ENCODE measurements around the gene PRKCG.
A peak's percentile ranks its signal among the peaks of the same experiment; 100 is the strongest.

Gene PRKCG

DNA sequence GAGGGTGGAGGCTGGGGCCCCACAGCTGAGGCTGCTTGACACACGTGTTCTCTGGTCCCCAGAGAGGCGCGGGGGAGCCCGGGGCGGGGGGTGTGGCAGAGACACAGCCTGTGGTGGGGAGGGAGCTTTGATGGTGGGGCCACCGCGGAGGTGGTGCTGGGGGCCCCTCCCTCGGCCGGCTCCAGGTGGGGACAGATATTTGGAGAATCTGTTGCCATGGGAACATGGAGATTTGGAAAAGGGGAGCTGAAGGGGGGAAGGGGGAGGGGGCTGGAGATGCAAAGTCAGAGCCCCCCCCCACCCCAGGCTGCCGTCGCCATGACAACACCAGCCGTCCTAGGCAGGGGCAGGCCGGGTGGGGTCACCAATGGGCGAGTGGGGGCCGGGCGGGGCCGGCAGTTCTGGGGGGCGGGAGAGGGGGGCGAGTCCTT lies 1.2 kb downstream of the PRKCG start:
- Histone ChIP-seq H3K27ac (ENCODE audit: low read depth, low read length) (no peak overlapping the region), H3K9ac (ENCODE audit: low read depth, low read length) (no peak overlapping the region), H3K36me3 (ENCODE audit: control insufficient read depth, insufficient read depth, low read length) (no peaks in the 10 kb centered on the region), H3K9me3 (ENCODE audit: control insufficient read depth, insufficient read depth, low read length) (no peaks in the 10 kb centered on the region), H3K4me3 (ENCODE audit: low read depth, low read length) (peak overlapping the region; percentile 70), H3K4me1 (ENCODE audit: control insufficient read depth, insufficient read depth, low read length) (peaks cover 22% of the 10 kb centered on the region), H3K27me3 (ENCODE audit: control insufficient read depth, insufficient read depth, low read length) (peaks cover 39% of the 10 kb centered on the region)

DNA sequence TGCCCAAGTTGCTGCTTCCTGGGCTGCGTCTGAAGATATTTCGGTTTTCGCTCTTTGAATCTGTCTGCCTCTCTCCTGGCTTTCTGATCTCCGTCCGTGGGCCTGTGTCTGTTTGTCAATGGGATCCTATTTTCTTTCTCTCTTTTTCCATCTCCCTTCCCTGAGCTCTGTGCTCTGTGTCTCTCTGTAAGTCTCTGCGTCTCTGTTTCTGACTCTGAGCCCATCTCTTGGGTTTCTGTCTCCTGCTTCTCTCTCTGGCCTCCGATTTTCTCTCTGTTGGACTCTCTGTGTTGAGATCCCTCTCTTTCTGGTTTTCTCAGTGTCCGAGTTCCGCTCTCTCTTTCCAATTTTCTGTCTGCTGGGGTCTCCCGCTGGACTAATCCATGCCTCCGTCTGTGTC lies 1.7 kb downstream of the PRKCG start:
- Histone ChIP-seq H3K27me3 (ENCODE audit: control insufficient read depth, insufficient read depth, low read length) (peaks cover 39% of the 10 kb centered on the region), H3K36me3 (ENCODE audit: control insufficient read depth, insufficient read depth, low read length) (no peaks in the 10 kb centered on the region), H3K4me3 (ENCODE audit: low read depth, low read length) (peak overlapping the region; percentile 54), H3K9ac (ENCODE audit: low read depth, low read length) (no peak overlapping the region), H3K27ac (ENCODE audit: low read depth, low read length) (no peak overlapping the region), H3K4me1 (ENCODE audit: control insufficient read depth, insufficient read depth, low read length) (peaks cover 22% of the 10 kb centered on the region), H3K9me3 (ENCODE audit: control insufficient read depth, insufficient read depth, low read length) (no peaks in the 10 kb centered on the region)

DNA sequence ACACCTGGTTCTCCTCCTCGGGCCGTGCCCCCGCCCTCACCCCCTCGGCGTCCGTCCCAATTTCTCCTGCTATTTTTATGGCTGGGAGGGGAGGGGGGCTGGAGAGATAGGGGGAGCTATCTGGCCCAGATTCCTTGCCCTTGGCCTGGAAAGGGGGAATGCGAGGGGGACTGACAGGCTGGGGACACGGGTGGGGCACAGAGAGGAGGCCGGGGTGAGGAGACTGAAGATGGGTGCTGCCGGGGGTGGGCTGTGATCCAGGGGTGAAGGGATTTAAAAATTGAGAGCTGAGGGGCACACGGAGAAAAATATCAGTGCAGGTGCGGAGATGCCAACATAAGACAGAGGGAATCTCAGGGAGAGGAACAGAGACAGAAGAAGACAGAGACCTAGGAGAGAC lies 2.3 kb downstream of the PRKCG start:
- Histone ChIP-seq H3K27ac (ENCODE audit: low read depth, low read length) (no peak overlapping the region), H3K27me3 (ENCODE audit: control insufficient read depth, insufficient read depth, low read length) (peaks cover 39% of the 10 kb centered on the region), H3K36me3 (ENCODE audit: control insufficient read depth, insufficient read depth, low read length) (no peaks in the 10 kb centered on the region), H3K4me1 (ENCODE audit: control insufficient read depth, insufficient read depth, low read length) (peaks cover 25% of the 10 kb centered on the region), H3K9me3 (ENCODE audit: control insufficient read depth, insufficient read depth, low read length) (no peaks in the 10 kb centered on the region), H3K4me3 (ENCODE audit: low read depth, low read length) (no peak overlapping the region), H3K9ac (ENCODE audit: low read depth, low read length) (no peak overlapping the region)

DNA sequence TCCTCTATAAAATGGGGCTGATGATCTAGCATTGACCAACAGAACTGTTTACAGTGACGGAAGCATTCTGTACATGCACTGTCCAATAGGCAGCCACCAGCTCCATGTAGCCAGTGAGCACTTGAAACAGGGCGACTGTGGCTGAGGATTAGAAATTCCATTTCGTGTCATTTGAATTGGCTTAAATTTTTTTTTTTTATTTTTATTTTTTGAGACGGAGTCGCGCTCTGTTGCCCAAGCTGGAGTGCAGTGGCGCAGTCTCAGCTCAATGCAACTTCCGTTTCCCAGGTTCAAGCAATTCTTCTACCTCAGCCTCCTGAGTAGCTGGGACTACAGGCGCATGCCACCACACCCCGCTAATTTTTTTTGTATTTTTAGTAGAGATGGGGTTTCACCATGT lies 3.0 kb downstream of the PRKCG start:
- no peaks in the 10 kb centered on the region for H3K9me3 ChIP-seq (ENCODE audit: control insufficient read depth, insufficient read depth, low read length)
- H3K4me1 ChIP-seq (ENCODE audit: control insufficient read depth, insufficient read depth, low read length), result peaks cover 23% of the 10 kb centered on the region
- peaks cover 35% of the 10 kb centered on the region for H3K27me3 ChIP-seq (ENCODE audit: control insufficient read depth, insufficient read depth, low read length)
- no peak overlapping the region for H3K4me3 ChIP-seq (ENCODE audit: low read depth, low read length)
- no peak overlapping the region for H3K27ac ChIP-seq (ENCODE audit: low read depth, low read length)
- no peak overlapping the region for H3K9ac ChIP-seq (ENCODE audit: low read depth, low read length)
- H3K36me3 ChIP-seq (ENCODE audit: control insufficient read depth, insufficient read depth, low read length), result no peaks in the 10 kb centered on the region

DNA sequence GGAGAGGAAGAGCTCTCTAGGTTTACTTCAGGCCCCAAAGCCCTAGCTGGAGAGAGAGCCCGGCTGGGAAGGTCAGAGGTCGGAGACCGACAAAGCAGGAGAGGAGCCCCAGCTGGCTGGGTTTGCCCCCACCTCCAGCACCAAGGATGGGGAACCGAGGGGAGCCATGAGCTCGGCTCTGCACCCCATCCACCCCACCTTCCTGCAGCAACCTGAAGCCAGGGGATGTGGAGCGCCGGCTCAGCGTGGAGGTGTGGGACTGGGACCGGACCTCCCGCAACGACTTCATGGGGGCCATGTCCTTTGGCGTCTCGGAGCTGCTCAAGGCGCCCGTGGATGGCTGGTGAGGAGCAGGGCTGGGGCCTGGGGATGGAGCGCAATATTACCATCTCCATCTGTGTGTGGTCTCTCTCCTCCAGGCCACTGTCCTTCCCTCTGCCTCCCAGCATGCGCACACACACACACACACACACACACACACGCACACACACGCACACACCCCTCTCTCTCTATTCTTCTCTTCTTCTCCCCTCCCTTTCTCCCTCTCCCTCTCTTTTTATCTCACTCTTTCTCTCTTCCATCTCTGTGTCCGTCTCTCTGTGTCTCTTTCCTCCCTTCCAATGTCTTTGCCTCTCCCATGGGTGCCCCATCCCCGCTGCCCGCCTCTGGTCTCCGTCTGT lies 10.4 kb downstream of the PRKCG start:
- no peak overlapping the region for H3K27ac ChIP-seq (ENCODE audit: low read depth, low read length)

DNA sequence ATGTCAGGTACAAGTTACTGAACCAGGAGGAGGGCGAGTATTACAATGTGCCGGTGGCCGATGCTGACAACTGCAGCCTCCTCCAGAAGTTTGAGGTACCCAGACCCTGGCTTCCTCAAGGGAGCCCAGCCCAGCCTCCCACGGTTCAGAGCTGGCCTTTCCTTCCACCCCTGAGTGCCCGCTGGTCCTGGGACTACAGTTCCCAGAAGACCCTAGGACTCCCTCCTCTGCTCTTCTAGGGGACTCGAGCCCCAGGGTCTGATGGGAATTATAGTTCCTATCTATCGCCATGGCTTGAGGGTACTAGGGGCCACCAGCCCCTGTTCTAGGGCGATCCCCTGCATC lies 11.0 kb downstream of the PRKCG start:
- H3K27ac ChIP-seq (ENCODE audit: low read depth, low read length), result no peak overlapping the region
- H3K9me3 ChIP-seq (ENCODE audit: control insufficient read depth, insufficient read depth, low read length), result no peaks in the 10 kb centered on the region
- H3K4me3 ChIP-seq (ENCODE audit: low read depth, low read length), result no peak overlapping the region
- peaks cover 16% of the 10 kb centered on the region for H3K4me1 ChIP-seq (ENCODE audit: control insufficient read depth, insufficient read depth, low read length)
- no peak overlapping the region for H3K9ac ChIP-seq (ENCODE audit: low read depth, low read length)
- H3K27me3 ChIP-seq (ENCODE audit: control insufficient read depth, insufficient read depth, low read length), result peaks cover 3% of the 10 kb centered on the region; the same call in 1 of the 2 replicates
- no peaks in the 10 kb centered on the region for H3K36me3 ChIP-seq (ENCODE audit: control insufficient read depth, insufficient read depth, low read length)

More for the DNA sequence above, 10.4 kb downstream of the PRKCG start:
- Histone ChIP-seq H3K9ac (ENCODE audit: low read depth, low read length) (no peak overlapping the region), H3K4me1 (ENCODE audit: control insufficient read depth, insufficient read depth, low read length) (peaks cover 12% of the 10 kb centered on the region), H3K36me3 (ENCODE audit: control insufficient read depth, insufficient read depth, low read length) (no peaks in the 10 kb centered on the region), H3K9me3 (ENCODE audit: control insufficient read depth, insufficient read depth, low read length) (no peaks in the 10 kb centered on the region), H3K27me3 (ENCODE audit: control insufficient read depth, insufficient read depth, low read length) (no peaks in the 10 kb centered on the region), H3K4me3 (ENCODE audit: low read depth, low read length) (no peak overlapping the region)

DNA sequence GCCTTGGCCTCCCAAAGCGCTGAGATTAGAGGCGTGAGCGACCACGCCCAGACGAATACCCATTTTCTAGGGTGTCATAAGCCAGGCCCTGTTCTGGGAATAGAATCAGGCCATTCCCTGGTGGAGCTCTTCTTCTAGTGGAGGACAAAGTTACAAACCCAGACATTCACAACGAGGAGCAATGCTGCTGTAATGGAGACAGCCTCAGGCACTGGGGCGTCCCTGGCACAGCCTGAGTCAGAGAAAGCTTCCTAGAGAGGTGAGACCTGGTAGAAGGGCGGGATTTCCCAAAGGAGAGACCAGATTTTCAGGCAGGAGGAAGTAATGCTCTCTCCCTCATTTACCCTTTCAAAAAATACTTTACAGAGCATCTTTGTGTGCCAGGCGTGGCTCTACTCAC lies 12.7 kb downstream of the PRKCG start:
- Histone ChIP-seq H3K9ac (ENCODE audit: low read depth, low read length) (no peak overlapping the region), H3K4me3 (ENCODE audit: low read depth, low read length) (no peak overlapping the region), H3K27me3 (ENCODE audit: control insufficient read depth, insufficient read depth, low read length) (peaks cover 4% of the 10 kb centered on the region; the same call in 1 of the 2 replicates), H3K9me3 (ENCODE audit: control insufficient read depth, insufficient read depth, low read length) (no peaks in the 10 kb centered on the region), H3K27ac (ENCODE audit: low read depth, low read length) (no peak overlapping the region), H3K36me3 (ENCODE audit: control insufficient read depth, insufficient read depth, low read length) (no peaks in the 10 kb centered on the region), H3K4me1 (ENCODE audit: control insufficient read depth, insufficient read depth, low read length) (peaks cover 19% of the 10 kb centered on the region)

DNA sequence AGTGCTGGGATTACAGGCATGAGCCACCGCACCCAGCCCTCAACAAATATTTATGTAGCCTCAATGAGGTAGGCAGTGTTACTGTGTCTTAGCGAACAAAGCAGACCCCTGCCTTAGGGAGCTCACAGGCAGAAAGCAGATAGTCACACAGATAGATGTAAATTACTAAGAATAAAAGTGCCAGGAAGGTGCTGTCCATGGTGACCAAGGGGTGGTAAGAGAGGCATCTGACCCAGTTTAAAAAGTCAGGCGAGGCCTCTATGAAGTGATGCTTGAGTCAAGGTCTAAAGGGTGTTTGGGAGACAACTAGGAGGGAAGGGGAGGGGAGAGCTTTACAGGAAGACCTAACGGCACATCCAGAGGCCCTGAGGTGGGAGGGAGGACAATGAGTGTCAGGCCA lies 14.7 kb downstream of the PRKCG start:
- H3K27me3 ChIP-seq (ENCODE audit: control insufficient read depth, insufficient read depth, low read length), result peaks cover 4% of the 10 kb centered on the region; the same call in 1 of the 2 replicates
- no peak overlapping the region for H3K9ac ChIP-seq (ENCODE audit: low read depth, low read length)
- no peaks in the 10 kb centered on the region for H3K36me3 ChIP-seq (ENCODE audit: control insufficient read depth, insufficient read depth, low read length)
- peaks cover 19% of the 10 kb centered on the region for H3K4me1 ChIP-seq (ENCODE audit: control insufficient read depth, insufficient read depth, low read length)
- no peak overlapping the region for H3K27ac ChIP-seq (ENCODE audit: low read depth, low read length)
- no peaks in the 10 kb centered on the region for H3K9me3 ChIP-seq (ENCODE audit: control insufficient read depth, insufficient read depth, low read length)
- H3K4me3 ChIP-seq (ENCODE audit: low read depth, low read length), result no peak overlapping the region

DNA sequence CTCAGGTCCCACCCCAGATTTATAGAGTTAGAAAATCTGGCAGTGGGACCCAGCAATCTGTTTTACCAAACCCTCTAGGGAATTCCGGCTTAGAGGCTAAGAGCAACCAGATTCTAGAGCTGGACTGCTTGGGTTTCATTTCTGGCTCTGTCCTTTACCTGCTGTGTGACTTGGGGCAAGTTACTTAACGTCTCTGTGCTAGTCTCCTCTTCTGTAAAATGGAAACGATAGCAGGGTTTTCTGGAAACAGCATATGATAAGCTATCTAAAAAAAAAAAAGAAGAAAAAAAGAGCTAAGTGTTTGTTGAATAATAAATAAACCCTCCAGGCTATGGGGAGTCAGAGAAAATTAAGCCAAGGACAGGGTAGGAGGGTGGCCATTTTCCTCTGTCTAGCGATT lies 15.5 kb downstream of the PRKCG start:
- Histone ChIP-seq H3K27me3 (ENCODE audit: control insufficient read depth, insufficient read depth, low read length) (peaks cover 4% of the 10 kb centered on the region; the same call in 1 of the 2 replicates), H3K4me1 (ENCODE audit: control insufficient read depth, insufficient read depth, low read length) (peaks cover 19% of the 10 kb centered on the region), H3K27ac (ENCODE audit: low read depth, low read length) (no peak overlapping the region), H3K9ac (ENCODE audit: low read depth, low read length) (no peak overlapping the region), H3K9me3 (ENCODE audit: control insufficient read depth, insufficient read depth, low read length) (no peaks in the 10 kb centered on the region), H3K4me3 (ENCODE audit: low read depth, low read length) (no peak overlapping the region), H3K36me3 (ENCODE audit: control insufficient read depth, insufficient read depth, low read length) (no peaks in the 10 kb centered on the region)

DNA sequence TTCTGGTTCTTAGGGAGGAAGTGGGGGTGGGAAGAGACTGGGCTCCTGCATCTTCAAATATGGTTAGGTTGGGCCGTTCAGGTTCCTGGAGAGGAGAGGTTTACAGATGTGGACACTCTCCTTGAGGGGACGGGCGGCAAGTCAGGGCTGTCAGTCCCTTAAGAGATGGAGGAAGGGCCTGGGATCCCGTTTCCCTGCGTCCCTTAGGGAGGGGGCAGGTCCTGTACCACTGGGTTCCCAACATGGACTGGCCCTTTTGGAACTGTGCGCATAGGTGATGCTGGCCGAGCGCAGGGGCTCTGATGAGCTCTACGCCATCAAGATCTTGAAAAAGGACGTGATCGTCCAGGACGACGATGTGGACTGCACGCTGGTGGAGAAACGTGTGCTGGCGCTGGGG lies 16.2 kb downstream of the PRKCG start:
- H3K4me3 ChIP-seq (ENCODE audit: low read depth, low read length), result peak overlapping the region; percentile 77
- no peak overlapping the region for H3K27ac ChIP-seq (ENCODE audit: low read depth, low read length)

DNA sequence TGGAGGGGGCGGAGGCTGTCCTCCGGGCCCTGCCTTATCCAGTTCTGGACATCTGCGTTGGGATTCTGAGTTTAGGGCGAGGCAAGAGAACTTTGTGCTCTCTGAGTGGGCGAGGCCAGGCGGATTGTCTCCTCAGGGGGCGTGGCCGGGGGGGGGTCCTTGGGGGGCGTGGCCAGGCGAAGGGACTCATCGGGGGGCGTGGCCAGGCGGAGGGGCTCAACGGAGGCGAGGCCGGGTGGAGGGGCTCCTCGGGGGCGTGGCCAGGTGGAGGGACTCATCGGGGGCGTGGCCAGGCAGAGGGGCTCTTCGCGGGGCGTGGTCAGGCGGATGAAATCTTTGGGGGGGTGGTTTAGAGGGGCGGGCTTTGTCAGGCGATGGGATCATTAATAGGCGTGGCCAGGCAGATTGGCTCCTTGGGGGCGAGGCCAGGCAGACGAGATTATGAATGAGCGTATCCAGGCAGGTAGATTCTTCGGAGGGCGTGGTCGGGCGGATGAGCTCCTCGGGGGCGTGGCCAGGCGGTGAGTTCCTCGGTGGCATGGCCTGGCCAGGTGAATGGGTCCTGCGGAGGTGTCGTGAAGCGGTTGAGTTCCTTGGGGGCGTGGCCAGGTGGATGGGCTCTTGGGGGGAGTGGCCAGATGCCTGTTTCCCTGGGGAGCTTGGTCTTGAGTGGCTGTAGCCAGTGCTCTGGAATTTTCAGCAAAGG lies 16.8 kb downstream of the PRKCG start:
- peaks cover 4% of the 10 kb centered on the region; the same call in 1 of the 2 replicates for H3K27me3 ChIP-seq (ENCODE audit: control insufficient read depth, insufficient read depth, low read length)
- no peaks in the 10 kb centered on the region for H3K36me3 ChIP-seq (ENCODE audit: control insufficient read depth, insufficient read depth, low read length)
- no peak overlapping the region for H3K27ac ChIP-seq (ENCODE audit: low read depth, low read length)
- peak overlapping the region; percentile 77 for H3K4me3 ChIP-seq (ENCODE audit: low read depth, low read length)
- no peaks in the 10 kb centered on the region for H3K9me3 ChIP-seq (ENCODE audit: control insufficient read depth, insufficient read depth, low read length)
- H3K4me1 ChIP-seq (ENCODE audit: control insufficient read depth, insufficient read depth, low read length), result peaks cover 23% of the 10 kb centered on the region
- no peak overlapping the region for H3K9ac ChIP-seq (ENCODE audit: low read depth, low read length)

More for the DNA sequence above, 16.2 kb downstream of the PRKCG start:
- peaks cover 22% of the 10 kb centered on the region for H3K4me1 ChIP-seq (ENCODE audit: control insufficient read depth, insufficient read depth, low read length)
- no peaks in the 10 kb centered on the region for H3K36me3 ChIP-seq (ENCODE audit: control insufficient read depth, insufficient read depth, low read length)
- H3K9ac ChIP-seq (ENCODE audit: low read depth, low read length), result no peak overlapping the region
- H3K27me3 ChIP-seq (ENCODE audit: control insufficient read depth, insufficient read depth, low read length), result peaks cover 4% of the 10 kb centered on the region; the same call in 1 of the 2 replicates
- H3K9me3 ChIP-seq (ENCODE audit: control insufficient read depth, insufficient read depth, low read length), result no peaks in the 10 kb centered on the region
